Nucleus accumbens (tissue), 56 donors: Measurements from ENCODE around the gene DPEP2.
"Not testable (repeated sequence)": the region's sequence is repeated elsewhere in the genome, so short reads cannot be mapped to it uniquely, and the experiment has no call there.

Source experiments
- DNase-seq, 56 donors: peaks; one replicate each; lab custom pipeline; 2025; lab: John Stamatoyannopoulos, UW

Gene DPEP2

DNA sequence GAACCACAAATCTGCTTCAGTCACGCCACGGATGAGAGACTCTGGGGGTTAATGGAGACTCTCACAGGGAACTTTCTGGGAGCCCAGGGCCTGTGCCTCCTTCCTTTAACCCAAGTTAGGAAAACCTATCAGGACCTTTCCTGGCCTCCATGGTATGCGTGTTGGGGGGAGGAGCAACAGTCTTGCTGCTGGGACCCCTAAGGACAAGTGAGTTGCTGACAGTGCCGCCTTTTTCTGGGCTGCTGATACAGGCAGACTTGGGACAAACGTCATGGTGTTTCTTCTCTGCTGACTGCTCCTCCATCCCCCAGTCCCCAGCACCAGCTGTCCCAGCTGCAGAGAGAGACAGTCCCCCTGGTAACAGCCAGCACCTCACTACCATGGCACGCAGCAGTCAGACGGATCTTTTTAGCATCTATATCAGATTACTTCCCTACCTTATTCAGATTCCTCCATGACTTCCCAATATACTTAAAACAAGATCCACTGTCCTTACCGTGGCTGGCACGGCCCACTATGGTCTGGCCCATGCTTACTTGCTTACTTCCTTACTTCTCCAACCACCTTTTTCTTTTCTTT, 10.0 kb upstream of the DPEP2 start:
- no peak for DNase-seq

DNA sequence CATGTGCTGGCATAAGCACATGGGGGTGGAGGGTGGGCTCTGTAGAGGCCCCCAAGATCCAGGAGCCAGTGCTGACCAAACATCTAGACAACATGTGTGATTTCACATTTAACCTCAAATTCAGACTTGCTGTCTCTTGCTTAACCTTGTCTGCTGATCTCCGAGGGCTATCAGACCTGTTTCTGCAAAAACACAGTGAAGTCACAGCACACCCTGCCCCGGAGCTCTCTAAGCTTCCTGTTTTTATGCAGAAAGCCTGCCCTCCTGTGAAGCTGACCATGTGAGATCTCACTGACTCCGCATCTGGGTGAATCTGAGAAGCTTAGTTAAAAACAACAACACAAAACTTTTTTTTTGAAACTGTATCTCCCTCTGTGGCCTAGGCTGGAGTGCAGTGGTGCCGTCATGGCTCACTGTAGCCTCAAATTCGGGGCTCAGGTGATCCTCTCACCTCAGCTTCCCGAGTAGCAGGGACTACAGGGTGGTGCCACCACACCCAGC, 6.6 kb upstream of the DPEP2 start:
- peak in 8 of 56 donors; percentile 7 to 22 (median 12) for DNase-seq

DNA sequence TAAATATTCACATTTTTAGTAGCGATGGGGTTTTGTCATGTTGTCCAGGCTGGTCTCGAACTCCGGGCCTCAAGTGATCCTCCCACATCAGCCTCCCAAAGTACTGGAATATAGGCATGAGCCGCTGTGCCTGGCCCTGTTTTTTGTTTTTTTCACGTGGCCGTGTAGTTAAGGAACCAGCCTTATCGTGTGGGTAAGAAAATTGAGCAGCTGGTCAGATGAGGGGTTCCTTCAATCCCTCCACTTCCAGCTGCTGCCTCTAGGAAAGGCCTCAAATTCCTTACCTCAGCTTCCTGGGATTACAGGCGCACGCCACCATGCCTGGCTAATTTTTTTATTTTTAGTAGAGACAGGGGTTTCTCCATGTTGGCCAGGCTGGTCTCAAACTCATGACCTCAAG, 5.9 kb upstream of the DPEP2 start:
- DNase-seq: no peak

DNA sequence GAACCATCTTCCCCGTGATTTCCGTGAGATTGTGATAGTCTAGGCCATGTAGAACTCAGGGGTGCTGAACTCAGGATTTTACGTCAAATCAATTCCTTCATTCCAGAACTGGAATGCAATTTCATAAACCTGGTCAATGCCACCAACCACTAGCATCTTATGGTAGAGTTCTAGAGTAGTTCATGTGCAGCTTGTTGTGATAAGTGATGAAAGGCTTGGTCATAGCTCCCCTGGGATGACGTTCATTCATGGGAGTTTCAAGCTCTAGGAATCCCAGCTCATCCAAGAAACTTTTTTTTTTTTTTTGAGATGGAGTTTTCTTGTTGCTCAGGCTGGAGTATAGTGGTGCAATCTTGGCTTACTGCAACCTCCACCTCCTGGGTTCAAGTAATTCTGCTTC, 3.7 kb upstream of the DPEP2 start:
- no peak for DNase-seq

DNA sequence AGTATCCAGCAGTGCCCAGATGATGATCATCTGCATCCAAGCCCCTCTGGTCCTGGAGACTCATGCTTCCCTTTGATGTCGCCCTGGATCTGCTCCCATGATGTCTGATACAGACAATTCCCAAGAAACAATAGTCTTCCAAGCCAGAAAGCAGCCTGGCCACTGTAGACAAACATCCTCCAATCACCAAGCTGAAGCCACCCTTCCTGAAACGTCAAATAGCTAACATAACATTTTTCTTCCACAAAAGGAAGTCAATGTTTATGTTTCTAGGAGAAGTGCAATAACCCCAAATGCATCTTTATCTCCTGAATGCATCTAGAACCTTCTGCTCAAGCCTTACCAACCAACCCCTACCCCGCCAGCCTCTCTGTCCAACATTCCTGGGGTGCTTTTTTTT, 1.2 kb upstream of the DPEP2 start:
- DNase-seq: no peak

DNA sequence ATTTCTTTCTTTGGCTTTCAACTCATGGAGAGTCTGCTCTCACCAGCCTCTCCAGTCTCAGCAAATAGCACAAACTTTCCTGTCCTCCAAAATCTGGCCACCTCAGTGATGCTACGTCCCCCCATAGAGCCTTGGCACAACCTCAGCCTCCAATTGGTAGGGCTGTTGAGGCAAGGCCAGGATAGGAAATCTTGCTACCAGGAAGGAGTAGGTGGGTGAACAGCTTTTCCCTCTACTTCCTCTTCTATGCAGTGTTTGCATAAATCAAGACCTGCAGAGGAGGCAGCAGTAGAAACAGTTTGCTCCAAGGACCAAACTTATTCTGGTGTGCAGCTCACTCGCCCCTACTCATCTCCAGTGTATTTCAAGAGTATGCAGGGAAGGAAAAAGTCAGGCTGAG, 701 bp upstream of the DPEP2 start:
- DNase-seq: no peak

DNA sequence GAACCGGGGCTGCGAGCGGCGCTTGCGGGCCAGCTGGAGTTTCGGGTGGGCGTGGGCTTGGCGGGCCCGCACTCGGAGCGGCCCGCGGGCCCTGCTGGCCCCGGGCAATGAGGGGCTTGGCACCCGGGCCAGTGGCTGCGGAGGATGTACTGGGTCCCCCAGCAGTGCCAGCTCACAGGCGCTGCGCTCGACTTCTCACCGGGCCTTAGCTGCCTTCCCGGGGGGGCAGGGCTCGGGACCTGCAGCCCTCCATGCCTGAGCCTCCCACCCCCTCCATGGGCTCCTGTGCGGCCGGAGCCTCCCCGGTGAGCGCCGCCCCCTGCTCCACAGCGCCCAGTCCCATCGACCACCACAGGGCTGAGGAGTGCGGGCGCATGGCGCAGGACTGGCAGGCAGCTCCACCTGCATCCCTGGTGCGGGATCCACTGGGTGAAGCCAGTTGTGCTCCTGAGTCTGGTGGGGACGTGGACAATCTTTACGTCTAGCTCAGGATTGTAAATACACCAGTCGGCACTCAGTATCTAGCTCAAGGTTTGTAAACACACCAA, 979 bp downstream of the DPEP2 start:
- not testable (repeated sequence) for DNase-seq

DNA sequence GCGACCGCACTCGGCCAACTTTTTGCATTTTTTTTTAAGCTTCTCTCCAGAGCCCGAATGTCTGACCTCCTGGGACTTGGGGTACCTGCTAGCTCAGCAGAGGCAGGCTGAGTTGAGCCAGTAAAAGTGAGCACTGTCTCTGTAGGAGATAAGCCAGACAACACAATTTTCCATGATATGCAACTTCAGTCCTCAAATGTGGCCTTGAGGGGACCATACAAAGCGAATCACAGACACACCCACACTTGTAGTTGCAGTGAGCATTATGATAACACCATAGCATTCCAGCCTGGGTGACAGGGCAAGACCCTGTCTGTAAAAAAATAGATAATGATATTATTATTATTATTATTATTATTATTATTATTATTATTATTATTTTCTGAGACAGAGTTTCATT, 2.6 kb downstream of the DPEP2 start:
- DNase-seq: no peak

DNA sequence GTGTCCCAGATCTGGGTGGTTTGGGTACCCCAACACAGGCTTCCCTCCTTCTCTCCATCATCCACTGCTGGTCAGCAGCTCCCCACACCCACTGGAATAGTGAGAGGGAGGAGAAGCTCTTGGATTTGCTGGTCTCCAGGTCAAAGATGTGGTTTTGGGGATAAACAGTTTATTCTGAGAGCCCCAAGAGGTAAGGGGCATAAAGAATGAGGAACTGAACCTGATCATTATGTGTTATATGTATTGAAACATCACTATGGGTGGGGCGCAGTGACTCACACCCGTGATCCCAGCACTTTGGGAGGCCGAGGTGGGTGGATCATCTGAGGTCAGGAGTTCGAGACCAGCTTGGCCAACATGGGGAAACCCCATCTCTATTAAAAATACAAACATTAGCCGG, 3.9 kb downstream of the DPEP2 start:
- DNase-seq: no peak

DNA sequence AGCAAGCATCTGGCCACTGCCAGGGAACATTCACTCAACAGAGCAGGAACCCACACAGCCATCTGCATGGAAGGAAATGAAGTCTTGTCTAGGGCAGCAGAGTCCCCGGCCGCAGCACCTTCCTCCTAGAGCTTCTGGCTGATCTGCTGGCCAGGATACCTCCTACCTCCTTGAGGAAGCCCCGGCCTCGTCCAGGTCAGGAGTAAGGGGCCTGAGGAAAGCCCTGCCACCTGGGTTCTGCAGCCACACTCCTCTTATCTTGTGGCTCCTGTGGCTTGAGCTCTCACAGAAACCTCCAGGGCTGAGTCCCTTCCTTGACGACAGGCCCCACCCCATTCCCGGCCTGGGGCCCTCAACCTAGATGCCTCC, 5.3 kb downstream of the DPEP2 start:
- not testable (repeated sequence) for DNase-seq

DNA sequence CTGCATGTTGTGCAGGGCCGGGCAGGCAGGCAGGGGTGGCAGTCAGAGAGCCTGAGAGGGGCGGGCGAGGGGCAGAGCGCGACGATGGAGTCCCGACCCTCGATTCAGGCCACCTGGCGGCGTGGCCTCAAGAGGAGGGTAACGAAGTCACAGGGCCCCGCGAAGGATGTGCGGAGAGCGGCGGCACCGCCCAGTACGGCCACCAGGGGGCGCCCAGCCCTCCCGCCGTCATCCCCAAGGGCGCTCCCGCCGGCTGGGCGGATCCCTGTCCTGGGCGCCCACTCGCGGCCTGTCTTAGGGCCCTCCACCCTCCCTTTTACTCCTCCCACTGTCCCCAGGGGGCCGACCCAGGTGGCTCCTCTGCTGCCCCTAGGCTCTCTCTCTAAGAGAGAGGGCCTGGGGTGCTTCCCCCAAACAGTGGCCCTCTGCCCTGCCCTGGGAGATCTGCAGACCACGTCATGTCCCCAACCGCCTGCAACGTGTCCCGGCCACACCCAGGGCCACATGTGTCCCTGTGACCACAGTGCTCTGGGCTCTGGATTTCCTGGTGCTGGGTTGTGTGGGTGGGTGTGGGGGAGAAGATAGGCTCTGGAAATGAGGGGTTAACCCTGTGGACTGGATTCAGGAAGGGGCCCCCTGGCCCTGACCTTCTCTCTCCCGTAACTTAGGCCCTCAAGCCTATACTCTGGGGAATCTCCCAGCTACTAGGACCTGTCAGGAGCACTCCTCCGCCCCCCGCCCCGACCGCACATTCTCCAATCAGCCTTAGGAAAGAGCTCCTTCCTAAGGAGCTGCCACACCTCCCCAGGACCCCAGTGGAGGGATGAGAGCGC, 5.9 kb downstream of the DPEP2 start:
- DNase-seq: peak in 46 of 56 donors; percentile 3 to 75 (median 34)

DNA sequence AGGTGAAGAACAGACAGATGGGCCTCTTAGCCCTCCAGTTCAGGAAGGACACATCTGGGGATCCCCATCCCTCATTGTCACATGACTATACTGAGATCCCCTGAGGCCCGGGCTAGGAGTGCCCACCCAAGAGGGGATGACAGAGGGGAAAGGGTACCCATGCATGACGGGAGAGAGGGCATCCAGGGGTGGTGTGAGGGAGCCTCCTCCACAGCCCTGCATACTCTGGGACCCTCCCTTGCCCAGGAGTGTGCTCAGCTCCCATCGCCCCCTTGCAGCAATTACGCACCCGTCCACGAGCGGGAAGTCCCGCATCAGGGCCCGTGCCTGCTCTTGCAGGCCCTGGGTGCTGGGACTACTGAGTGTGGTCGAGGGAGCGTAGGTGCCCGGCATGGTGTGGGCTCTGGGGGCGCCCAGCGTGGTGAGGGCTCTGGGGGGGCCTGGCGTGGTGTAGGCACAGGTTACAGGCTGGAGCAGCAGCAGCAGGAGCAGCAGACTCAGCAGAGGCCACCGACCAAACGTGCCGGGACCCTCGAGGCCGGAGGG, 6.5 kb downstream of the DPEP2 start:
- no peak for DNase-seq

DNA sequence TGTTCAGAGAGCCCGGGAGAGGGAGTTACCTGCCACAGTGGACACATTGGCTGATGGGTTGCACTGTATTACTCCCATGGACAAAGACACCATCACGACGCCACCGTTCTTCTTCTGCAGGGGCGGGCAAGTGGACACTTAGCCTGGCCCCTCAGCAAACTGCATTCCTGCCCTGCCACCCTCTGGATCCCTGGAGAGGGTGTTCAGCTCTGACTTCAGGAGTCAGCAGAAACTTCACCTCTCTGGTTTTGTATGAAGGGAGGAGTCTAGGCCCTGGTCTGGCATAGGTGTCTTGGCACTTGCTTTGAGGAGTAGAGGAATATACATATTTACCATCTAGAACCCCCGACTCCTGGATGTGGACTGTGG, 9.3 kb downstream of the DPEP2 start:
- DNase-seq: no peak

DNA sequence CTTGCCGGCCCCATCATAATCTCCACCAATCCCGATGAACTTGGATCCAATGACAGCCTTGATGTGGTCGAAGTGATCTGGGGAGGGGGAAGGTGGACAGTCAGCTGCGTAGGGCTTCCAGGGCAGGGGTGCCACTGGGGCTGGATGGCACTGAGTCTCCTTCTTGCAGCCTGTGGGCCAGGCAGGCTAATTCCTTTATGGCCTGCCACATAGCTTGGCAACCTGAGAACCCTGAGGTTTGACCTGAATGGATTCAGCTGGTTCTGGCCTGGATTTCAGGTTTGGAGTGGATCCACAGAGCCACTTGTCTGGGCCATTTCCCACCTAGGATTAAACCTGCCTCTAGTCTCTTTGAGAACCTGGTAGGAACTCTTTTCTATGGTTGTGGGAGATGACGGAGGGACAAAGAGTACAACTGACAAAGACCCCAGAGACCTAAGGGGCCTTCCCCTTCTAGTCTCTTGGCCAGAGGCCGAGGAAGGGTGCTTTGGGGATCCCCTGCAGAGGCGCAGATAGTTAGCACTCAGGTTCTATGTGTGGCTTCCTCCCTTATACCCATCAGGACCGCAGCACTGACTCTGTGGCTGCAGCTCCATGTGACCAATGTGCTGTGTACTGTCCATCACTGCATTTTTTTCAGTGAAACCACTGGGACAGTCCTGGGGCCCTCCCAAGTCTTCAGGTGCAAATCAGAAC, 9.8 kb downstream of the DPEP2 start:
- no peak for DNase-seq

DNA sequence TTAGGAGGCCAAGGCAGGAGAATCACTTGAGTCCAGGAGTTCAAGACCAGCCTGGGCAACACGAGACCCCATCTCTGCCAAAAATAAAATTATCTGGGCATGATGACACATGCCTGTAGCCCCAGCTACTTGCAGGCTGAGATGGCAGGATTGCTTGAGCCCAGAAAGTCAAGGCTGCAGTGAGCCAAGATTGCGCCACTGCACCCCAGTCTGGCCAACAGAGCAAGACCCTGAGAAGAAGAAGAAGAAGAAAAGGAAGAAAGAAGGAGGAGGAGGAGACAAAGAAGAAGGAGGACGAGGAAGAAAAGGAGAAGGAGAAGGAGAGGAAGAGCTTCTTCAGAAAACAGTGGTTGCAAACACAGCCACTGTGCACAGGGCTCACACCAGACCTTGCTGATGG, 10.6 kb downstream of the DPEP2 start:
- DNase-seq: no peak

DNA sequence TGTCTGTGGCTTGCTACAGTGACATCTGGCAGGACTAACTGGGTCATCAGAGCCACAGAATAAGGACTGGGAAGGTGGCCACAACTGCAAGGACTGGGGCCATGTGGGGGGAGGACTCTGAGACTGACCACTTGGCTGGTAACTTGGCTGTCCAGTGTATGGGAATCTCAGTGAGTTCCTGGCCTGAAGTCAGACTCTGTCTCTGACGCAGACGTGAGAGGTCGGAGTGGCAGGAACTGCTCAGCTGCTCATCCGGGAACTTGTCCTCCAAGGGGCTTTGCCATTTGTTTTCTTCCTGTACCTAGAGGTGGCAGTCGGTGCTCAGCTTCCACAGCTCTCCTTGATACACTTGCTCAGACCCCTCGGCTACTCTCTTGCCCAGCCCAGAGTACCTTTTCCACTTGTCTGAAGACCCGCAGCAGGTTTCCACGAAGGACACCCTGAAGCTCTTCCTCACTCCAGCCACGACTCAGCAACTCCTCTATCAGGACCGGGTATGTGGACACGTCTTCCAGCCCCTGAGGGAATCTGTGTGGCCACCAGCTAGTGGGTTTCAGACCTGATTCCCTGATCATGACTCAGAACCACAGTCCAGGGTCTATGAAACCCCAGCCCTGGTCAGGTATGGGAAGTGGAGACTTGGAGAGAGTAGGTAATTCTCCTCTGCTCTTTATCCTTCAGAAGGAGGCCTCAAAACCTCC, 11.7 kb downstream of the DPEP2 start:
- DNase-seq: peak in 31 of 56 donors; percentile 6 to 55 (median 31)

DNA sequence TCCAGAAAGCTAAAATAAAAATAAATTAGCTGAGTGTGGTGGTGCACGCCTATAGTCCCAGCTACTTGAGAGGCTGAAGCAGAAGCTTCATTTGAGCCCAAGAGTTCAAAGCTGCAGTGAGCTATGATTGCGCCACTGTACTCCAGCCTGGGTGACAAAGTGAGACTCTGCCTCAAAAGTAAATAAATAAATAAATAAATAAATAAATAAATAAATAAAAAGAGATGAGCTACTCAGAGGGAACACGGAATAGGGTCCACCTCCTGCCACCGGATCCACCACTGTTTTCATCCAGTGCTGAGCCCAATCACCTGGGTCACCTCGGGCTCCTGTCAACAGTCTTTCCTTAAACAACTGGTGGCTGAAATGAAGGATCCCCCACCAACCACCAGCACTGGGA, 12.3 kb downstream of the DPEP2 start:
- no peak for DNase-seq

DNA sequence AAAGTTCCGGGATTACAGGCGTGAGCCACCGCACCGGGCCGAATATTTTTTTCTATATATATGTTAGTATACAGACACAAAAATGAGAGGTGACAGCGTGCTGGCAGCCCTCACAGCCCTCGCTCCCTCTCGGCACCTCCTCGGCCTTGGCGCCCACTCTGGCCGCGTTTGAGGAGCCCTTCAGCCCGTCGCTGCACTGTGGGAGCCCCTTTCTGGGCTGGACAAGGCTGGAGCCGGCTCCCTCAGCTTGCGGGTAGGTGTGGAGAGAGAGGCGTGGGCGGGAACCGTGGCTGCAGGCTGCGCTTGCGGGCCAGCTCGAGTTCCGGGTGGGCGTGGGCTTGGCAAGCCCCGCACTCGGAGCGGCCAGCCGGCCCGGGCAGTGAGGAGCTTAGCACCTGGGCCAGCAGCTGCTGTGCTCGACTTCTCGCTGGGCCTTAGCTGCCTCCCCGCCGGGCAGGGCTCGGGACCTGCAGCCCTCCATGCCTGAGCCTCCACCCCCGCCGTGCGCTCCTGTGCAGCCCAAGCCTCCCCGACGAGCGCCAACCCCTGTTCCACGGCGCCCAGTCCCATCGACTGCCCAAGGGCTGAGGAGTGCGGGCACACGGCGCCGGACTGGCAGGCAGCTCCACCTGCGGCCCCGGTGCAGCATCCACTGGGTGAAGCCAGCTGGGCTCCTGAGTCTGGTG, 17.1 kb downstream of the DPEP2 start:
- no peak for DNase-seq

DNA sequence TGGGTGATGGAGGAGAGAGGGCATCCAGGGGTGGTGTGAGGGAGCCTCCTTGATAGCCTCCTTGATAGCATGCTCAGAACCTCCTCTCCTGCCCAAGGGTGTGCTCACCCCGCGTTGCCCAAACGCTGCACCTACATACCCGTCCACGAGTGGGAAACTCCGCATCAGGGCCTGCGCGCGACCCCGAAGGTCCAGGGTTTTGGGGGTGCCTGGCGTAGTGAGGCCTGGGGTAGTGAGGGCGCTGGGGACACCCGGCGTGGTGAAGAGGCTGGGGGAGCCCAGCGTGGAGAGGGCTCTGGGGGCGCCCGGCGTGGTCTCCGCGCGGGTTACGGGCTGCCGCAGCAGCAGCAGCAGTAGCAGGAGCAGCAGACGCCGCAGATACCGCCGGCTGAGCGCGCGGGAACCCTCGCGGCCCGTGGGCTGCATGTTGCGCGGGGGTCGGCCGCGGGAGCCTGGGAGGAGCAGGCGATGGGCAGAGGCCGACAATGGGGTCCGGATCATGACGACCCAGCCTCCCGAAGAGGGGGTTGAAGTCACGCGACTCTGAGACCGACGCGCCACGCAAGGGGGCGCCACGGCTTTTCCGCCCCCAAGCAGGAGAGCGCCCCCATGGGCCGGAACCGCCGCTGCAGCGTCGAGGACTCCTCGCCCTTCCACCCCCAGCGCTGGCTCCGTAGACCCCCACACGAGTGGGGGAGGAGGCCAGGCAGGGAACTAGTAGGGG, 19.2 kb downstream of the DPEP2 start, which contains the start of gene DPEP3:
TSS of gene DPEP3 (minus strand) at position 545 of the 724 bp plus-strand sequence. CDS start at position 426, 119 bp downstream.
- no peak for DNase-seq
